ENCODE data around the gene HEXD. TPM values are rescaled to one million over a fixed set of nuclear protein-coding genes. Genes with fewer than 3 reads are reported as not detected.
"Not testable (repeated sequence)": the region's sequence is repeated elsewhere in the genome, so short reads cannot be mapped to it uniquely, and the experiment has no call there.

The HEXD gene
- total RNA-seq, 1 experiment from 2014 or later, result 29.5 TPM

DNA sequence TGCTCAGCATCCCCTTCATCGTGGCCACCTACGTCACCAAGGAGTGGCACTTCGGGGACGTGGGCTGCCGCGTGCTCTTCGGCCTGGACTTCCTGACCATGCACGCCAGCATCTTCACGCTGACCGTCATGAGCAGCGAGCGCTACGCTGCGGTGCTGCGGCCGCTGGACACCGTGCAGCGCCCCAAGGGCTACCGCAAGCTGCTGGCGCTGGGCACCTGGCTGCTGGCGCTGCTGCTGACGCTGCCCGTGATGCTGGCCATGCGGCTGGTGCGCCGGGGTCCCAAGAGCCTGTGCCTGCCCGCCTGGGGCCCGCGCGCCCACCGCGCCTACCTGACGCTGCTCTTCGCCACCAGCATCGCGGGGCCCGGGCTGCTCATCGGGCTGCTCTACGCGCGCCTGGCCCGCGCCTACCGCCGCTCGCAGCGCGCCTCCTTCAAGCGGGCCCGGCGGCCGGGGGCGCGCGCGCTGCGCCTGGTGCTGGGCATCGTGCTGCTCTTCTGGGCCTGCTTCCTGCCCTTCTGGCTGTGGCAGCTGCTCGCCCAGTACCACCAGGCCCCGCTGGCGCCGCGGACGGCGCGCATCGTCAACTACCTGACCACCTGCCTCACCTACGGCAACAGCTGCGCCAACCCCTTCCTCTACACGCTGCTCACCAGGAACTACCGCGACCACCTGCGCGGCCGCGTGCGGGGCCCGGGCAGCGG, 43.4 kb upstream of the HEXD start:
- Histone ChIP-seq H3K27me3 (replicated peaks; ENCODE audit: control insufficient read depth, insufficient read depth, low read length) (no peaks in the 10 kb centered on the region), H3K36me3 (ENCODE audit: control insufficient read depth, insufficient read depth, low read length) (no peaks in the 10 kb centered on the region), H3K9me3 (no peaks in the 10 kb centered on the region), H3K4me3 (ENCODE audit: low read depth, low read length) (no peak overlapping the region), H3K4me1 (peaks cover 4% of the 10 kb centered on the region; the same call in 1 of the 2 replicates)
- Mint-ChIP-seq H3K27me3 (ENCODE audit: insufficient read depth, unreplicated experiment) (no peaks in the 10 kb centered on the region), H3K4me1 (ENCODE audit: low read depth, unreplicated experiment) (no peaks in the 10 kb centered on the region), H3K9me3 (ENCODE audit: unreplicated experiment) (no peaks in the 10 kb centered on the region), H3K4me3 (ENCODE audit: unreplicated experiment) (no peak overlapping the region), H3K27ac (ENCODE audit: unreplicated experiment) (no peak overlapping the region), H3K36me3 (ENCODE audit: insufficient read depth, unreplicated experiment) (no peaks in the 10 kb centered on the region)
- intact Hi-C loops (cut with micrococcal nuclease; ENCODE audit: unreplicated experiment), result no loop called here
- DNase-seq, result no peak
- TF ChIP-seq, protein P1, sequence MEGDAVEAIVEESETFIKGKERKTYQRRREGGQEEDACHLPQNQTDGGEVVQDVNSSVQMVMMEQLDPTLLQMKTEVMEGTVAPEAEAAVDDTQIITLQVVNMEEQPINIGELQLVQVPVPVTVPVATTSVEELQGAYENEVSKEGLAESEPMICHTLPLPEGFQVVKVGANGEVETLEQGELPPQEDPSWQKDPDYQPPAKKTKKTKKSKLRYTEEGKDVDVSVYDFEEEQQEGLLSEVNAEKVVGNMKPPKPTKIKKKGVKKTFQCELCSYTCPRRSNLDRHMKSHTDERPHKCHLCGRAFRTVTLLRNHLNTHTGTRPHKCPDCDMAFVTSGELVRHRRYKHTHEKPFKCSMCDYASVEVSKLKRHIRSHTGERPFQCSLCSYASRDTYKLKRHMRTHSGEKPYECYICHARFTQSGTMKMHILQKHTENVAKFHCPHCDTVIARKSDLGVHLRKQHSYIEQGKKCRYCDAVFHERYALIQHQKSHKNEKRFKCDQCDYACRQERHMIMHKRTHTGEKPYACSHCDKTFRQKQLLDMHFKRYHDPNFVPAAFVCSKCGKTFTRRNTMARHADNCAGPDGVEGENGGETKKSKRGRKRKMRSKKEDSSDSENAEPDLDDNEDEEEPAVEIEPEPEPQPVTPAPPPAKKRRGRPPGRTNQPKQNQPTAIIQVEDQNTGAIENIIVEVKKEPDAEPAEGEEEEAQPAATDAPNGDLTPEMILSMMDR (IDR thresholded peaks at IDR 0.05; ENCODE audit: insufficient read depth in 1 of 2, low read depth in 1 of 2, low read length in 1 of 2, severe bottlenecking in 1 of 2, unreplicated experiment in 1 of 2), result no peak
- CTCF ChIA-PET, result no interaction called here
- POLR2A ChIA-PET, result no interaction called here
- BruUV-seq (replicated peaks), result no TSS peak

- H3K4me1 ChIP-seq, result peaks cover 4% of the 10 kb centered on the region; the same call in 1 of the 2 replicates
- POLR2A ChIA-PET, result interaction anchor here (0.6 kb wide), 1 partner anchor 147 kb away, joined by 6 read pairs; no protein-coding TSS in a partner anchor
- TF ChIP-seq, protein P1 (IDR thresholded peaks at IDR 0.05; ENCODE audit: insufficient read depth in 1 of 2, low read depth in 1 of 2, low read length in 1 of 2, severe bottlenecking in 1 of 2, unreplicated experiment in 1 of 2), result no peak
- H3K36me3 ChIP-seq (ENCODE audit: control insufficient read depth, insufficient read depth, low read length), result no peaks in the 10 kb centered on the region
- no peaks in the 10 kb centered on the region for H3K27me3 ChIP-seq (replicated peaks; ENCODE audit: control insufficient read depth, insufficient read depth, low read length)
- H3K4me3 ChIP-seq (ENCODE audit: low read depth, low read length), result no peak overlapping the region
- Mint-ChIP-seq H3K36me3 (ENCODE audit: insufficient read depth, unreplicated experiment) (no peaks in the 10 kb centered on the region), H3K4me1 (ENCODE audit: low read depth, unreplicated experiment) (no peaks in the 10 kb centered on the region), H3K27ac (ENCODE audit: unreplicated experiment) (no peak overlapping the region), H3K4me3 (ENCODE audit: unreplicated experiment) (no peak overlapping the region), H3K27me3 (ENCODE audit: insufficient read depth, unreplicated experiment) (no peaks in the 10 kb centered on the region), H3K9me3 (ENCODE audit: unreplicated experiment) (no peaks in the 10 kb centered on the region)
- CTCF ChIA-PET, result no interaction called here
- intact Hi-C loops (cut with micrococcal nuclease; ENCODE audit: unreplicated experiment), result no loop called here
- no TSS peak for BruUV-seq (replicated peaks)
- H3K9me3 ChIP-seq, result no peaks in the 10 kb centered on the region
- no peak for DNase-seq
Measured at GRCh38 chr17:82375359-82376041, 42.6 kb upstream of the HEXD start.

DNA sequence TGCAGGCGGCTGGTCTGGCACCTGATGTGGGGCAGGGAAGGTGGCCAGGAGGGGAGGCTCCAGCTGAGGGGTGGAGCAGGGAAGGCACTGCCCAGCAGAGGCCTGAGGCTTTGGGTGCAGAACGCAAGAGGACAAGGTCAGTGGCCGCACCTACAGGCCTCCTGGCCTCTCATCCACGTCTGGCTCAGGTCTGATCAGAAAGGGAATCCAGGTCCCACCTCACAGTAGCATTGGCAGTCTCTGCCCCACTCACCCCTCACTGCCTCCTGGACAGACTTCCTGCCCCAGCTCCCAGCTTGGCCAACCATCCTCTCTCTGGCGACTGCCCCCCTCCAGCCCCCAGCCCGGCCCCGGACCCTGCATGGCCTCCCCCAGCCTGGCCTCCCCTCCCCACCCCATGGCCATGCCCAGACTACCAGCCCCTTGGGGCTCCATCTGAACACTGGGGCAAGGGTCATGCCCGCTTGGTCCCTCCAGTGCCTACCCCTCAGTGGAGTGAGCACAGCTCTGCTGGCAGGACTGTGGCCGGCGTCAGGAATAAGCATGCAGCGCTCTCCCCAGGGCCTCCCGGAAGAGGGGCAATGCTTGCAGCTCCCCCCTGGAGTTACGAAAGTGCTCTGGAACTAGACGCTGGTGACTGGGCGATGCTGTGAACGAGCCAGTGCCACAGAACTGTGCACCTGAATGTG, 42.0 kb upstream of the HEXD start:
- no peaks in the 10 kb centered on the region for H3K27me3 ChIP-seq (replicated peaks; ENCODE audit: control insufficient read depth, insufficient read depth, low read length)
- Mint-ChIP-seq H3K4me1 (ENCODE audit: low read depth, unreplicated experiment) (no peaks in the 10 kb centered on the region), H3K4me3 (ENCODE audit: unreplicated experiment) (no peak overlapping the region), H3K27me3 (ENCODE audit: insufficient read depth, unreplicated experiment) (no peaks in the 10 kb centered on the region), H3K27ac (ENCODE audit: unreplicated experiment) (no peak overlapping the region), H3K36me3 (ENCODE audit: insufficient read depth, unreplicated experiment) (no peaks in the 10 kb centered on the region), H3K9me3 (ENCODE audit: unreplicated experiment) (no peaks in the 10 kb centered on the region)
- H3K4me3 ChIP-seq (ENCODE audit: low read depth, low read length), result no peak overlapping the region
- ChIA-PET POLR2A (interaction anchor here (0.6 kb wide), 1 partner anchor 146 kb away, joined by 6 read pairs; no protein-coding TSS in a partner anchor), CTCF (no interaction called here)
- BruUV-seq (replicated peaks), result no TSS peak
- intact Hi-C loops (cut with micrococcal nuclease; ENCODE audit: unreplicated experiment), result no loop called here
- no peaks in the 10 kb centered on the region for H3K9me3 ChIP-seq
- DNase-seq, result no peak
- H3K36me3 ChIP-seq (ENCODE audit: control insufficient read depth, insufficient read depth, low read length), result no peaks in the 10 kb centered on the region
- TF ChIP-seq, protein P1 (IDR thresholded peaks at IDR 0.05; ENCODE audit: insufficient read depth in 1 of 2, low read depth in 1 of 2, low read length in 1 of 2, severe bottlenecking in 1 of 2, unreplicated experiment in 1 of 2), result no peak
- peaks cover 4% of the 10 kb centered on the region; the same call in 1 of the 2 replicates for H3K4me1 ChIP-seq

DNA sequence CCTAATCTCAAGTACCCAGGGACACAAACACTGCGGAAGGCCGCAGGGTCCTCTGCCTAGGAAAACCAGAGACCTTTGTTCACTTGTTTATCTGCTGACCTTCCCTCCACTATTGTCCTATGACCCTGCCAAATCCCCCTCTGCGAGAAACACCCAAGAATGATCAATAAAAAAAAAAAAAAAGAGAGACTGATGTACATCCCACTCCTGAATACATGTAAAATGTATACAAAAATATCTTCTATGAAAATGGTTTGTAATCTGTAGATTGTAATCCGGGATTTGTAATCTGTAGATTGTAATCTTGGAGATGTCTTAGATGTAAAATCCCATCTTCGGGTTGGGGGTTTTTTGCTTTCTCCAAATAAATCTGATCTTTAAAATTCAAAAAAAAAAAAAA, 40.9 kb upstream of the HEXD start:
- H3K4me1 Mint-ChIP-seq (ENCODE audit: low read depth, unreplicated experiment); H3K4me3 Mint-ChIP-seq (ENCODE audit: unreplicated experiment); POLR2A ChIA-PET; H3K4me1 ChIP-seq; BruUV-seq (replicated peaks); H3K4me3 ChIP-seq (ENCODE audit: low read depth, low read length); H3K36me3 Mint-ChIP-seq (ENCODE audit: insufficient read depth, unreplicated experiment); H3K9me3 ChIP-seq; H3K27me3 ChIP-seq (replicated peaks; ENCODE audit: control insufficient read depth, insufficient read depth, low read length); DNase-seq; H3K36me3 ChIP-seq (ENCODE audit: control insufficient read depth, insufficient read depth, low read length); H3K27ac Mint-ChIP-seq (ENCODE audit: unreplicated experiment); intact Hi-C loops (cut with micrococcal nuclease; ENCODE audit: unreplicated experiment); H3K27me3 Mint-ChIP-seq (ENCODE audit: insufficient read depth, unreplicated experiment); H3K9me3 Mint-ChIP-seq (ENCODE audit: unreplicated experiment): not testable (repeated sequence)
- CTCF ChIA-PET, result interaction anchor here (0.6 to 0.8 kb wide), 2 partner anchors 12 to 138 kb away, joined by 3 read pairs; no protein-coding TSS in a partner anchor
